Fibroblast of lung (primary cell): ENCODE data around the gene GET4.

Experiments used
- EZH2 ChIP-seq: IDR thresholded peaks from 2 replicates; pipeline ENCODE4 v1.5.1; 2012; ENCODE audit warnings: low read length, control low read depth, mild to moderate bottlenecking; ENCODE audit errors: missing control alignments
- TF ChIP-seq, protein P1 (sequence below), 2 donors: IDR thresholded peaks in 1 of 2; conservative IDR thresholded peaks in 1 of 2; 1 replicate in 1 of 2; 2 replicates in 1 of 2; pipeline ENCODE4 v1.5.1; 2011 to 2012; ENCODE audit warnings: low read length in 2 of 2, control low read depth in 1 of 2, inconsistent platforms in 1 of 2, low read depth in 1 of 2, mild to moderate bottlenecking in 1 of 2

DNA sequence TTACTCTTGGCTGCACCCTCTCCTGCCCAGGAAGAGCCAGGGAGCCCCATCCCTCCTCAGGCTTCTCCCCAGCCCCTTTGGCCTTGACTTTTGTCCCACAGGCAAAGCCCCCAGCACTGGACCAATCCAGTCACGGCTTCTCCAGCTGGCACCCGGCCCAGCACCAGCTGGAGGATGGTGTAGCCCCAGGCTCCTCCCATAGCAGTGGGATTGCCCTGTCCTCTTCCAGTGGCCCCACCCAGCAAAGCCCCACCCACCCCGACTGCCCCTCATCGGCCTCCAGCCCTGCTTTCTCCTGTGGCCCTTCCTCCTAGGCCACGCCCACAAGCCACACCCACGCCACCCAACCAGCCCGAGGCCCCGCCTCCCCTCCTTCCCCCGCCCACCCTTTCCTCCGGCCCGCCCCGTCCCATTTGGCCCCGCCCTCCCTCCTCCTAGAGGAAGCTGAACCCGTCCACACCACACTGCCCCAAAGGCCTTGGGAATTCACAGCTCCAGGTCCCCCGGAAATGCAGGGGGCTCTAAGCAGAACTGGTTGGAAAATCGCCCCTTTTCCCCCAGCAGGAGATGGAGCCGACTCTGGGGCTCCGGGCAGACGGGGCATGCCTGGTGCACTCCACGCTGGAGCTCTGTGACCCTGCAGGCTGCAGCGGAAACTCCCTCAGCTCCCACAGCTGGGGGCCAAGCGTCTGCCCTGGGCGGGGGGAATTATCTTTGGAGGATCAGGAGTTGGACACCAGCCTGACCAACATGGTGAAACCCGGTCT lies 25.2 kb downstream of the GET4 start:
- TF ChIP-seq, protein P1, sequence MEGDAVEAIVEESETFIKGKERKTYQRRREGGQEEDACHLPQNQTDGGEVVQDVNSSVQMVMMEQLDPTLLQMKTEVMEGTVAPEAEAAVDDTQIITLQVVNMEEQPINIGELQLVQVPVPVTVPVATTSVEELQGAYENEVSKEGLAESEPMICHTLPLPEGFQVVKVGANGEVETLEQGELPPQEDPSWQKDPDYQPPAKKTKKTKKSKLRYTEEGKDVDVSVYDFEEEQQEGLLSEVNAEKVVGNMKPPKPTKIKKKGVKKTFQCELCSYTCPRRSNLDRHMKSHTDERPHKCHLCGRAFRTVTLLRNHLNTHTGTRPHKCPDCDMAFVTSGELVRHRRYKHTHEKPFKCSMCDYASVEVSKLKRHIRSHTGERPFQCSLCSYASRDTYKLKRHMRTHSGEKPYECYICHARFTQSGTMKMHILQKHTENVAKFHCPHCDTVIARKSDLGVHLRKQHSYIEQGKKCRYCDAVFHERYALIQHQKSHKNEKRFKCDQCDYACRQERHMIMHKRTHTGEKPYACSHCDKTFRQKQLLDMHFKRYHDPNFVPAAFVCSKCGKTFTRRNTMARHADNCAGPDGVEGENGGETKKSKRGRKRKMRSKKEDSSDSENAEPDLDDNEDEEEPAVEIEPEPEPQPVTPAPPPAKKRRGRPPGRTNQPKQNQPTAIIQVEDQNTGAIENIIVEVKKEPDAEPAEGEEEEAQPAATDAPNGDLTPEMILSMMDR (conservative IDR thresholded peaks at IDR 0.05 in 1 of 2, IDR thresholded peaks at IDR 0.05 in 1 of 2; ENCODE audit: low read depth in 1 of 2, low read length in 2 of 2), result no peak
- TF ChIP-seq EZH2, result no peak
